NCI-H748 (cell line): ENCODE data around the gene SLC26A3.
"Not testable (repeated sequence)": the region's sequence is repeated elsewhere in the genome, so short reads cannot be mapped to it uniquely, and the experiment has no call there.

Source experiments
- DNase-seq: peaks from one replicate; lab custom pipeline; 2025; ENCODE audit not compliant: unreplicated experiment; lab: John Stamatoyannopoulos, UW

SLC26A3 gene

DNA sequence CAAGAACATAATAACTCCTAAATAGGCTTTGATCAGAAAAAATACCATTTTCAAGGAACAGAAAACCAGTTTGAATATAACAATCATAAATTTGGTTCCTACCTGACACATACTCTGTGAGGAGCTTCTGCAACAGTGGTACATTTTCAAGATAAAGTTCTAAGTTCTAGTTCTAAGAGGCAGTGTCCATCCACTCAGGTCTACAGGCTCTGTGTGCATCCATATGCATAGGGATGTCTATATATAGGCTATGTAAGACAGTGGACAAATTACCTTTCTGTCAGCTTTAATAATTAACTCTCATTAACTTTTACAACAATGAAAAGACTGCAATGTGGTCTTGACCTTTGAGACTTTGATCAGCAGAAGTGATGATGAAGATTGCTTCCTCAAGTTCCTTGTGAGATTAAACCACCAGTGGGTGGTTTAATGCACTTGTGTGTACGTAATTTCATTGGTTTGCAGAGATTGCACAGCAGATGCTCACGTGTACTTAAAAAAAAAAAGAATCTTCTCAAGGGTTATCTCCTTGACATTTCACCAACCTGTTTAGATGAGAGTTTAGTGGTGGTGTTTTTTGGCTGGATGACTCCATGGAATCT, at the start of gene SLC26A3:
TSS of gene SLC26A3 (minus strand) at position 215 of the 602 bp plus-strand sequence. CDS start 8,714 bp downstream, outside the sequence.
- DNase-seq: no peak

- DNase-seq: no peak
Observed at GRCh38 chr7:107850643-107851042, 47.6 kb upstream of the SLC26A3 start.

GRCh38 chr7:107850216-107850615, 47.2 kb upstream of the SLC26A3 start:
- DNase-seq: no peak

DNA sequence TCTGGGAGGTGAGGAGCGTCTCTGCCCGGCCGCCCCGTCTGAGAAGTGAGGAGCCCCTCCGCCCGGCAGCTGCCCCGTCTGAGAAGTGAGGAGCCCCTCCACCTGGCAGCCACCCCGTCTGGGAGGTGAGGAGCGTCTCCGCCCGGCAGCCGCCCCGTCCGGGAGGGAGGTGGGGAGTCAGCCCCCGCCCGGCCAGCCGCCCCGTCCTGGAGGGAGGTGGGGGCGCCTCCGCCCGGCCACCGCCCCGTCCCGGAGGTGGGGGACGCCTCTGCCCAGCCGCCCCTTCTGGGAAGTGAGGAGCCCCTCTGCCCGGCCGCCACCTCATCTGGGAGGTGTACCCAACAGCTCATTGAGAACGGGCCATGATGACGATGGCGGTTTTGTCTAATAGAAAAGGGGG, 45.2 kb upstream of the SLC26A3 start:
- DNase-seq: not testable (repeated sequence)

GRCh38 chr7:107847836-107848175, 44.8 kb upstream of the SLC26A3 start:
- not testable (repeated sequence) for DNase-seq

DNA sequence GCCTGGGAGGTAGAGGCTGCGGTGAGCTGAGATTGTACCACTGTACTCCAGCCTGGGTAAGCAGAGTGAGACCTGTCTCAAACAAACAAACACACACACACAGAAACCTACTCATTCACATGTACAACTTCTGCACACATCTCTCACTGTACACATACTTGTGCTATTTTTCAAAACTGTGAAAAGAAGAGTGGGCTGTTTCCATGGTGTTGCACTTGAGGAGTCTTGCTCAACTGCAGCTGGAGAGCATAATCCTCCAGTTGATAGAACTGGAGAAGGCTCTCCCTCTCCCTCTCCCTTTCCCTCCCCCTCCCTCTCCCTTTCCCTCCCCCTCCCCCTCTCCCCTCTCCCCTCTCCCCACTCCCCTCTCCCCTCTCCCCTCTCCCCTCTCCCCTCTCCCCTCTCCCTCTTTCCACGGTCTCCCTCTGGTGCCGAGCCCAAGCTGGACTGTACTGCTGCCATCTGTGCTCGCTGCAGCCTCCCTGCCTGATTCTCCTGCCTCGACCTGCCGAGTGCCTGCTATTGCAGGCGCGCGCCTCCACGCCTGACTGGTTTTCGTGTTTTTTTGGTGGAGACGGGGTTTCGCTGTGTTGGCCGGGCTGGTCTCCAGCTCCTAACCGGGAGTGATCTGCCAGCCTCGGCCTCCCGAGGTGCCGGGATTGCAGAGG, 44.3 kb upstream of the SLC26A3 start:
- DNase-seq: no peak

GRCh38 chr7:107846324-107846723, 43.3 kb upstream of the SLC26A3 start:
- no peak for DNase-seq

GRCh38 chr7:107843184-107843583, 40.2 kb upstream of the SLC26A3 start:
- no peak for DNase-seq

DNA sequence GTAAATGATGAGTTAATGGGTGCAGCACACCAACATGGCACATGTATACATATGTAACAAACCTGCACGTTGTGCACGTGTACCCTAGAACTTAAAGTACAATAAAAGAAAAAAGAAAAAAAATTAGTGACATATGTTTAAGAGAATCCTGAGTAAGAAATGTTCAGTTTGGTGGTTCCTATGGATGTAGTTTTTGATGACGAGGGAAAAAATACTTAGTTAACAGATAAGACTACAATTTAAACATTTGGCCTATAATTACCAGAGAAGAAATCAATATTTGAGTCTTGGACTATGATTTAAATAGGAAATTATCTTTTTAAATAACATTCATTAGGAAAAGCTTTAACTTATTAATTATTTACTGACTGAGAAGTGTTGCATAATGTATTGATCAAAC, 39.2 kb upstream of the SLC26A3 start:
- no peak for DNase-seq

DNA sequence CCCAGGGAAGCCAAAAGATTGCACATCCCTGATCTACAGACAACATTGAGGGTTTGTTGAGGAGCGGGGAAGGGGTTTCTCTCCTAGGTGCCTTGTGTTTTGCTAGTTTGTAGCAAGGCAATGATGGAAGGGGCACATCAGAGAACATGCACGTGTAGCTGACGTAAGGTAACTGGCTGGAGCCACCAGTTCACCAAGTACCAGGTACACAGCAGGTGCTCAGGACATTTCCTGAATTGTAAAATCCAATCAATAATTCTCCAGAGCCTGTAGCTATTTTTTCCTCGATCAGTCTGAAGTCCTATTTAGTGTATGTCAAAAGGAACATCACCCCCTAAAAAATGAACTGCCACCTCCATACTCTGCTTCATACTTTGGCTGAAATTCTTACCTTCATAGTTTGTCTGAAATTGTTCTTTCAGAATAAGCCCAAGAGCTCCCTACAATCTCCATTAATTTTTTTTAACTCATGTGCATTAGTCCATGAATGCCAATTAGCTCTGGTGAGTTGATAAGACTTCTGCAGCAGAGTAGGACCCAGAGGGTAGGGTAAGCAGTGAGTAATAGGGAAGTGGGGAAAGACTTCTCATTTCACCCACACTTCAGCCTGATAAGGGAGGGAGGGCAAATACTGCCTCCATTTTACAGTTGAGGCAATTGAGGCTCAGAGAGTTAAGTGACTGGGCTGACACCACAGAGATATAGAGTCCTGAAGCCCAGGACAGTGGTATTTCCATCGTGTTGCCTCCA, 36.0 kb upstream of the SLC26A3 start:
- no peak for DNase-seq

GRCh38 chr7:107838024-107838601, 35.1 kb upstream of the SLC26A3 start:
- no peak for DNase-seq

GRCh38 chr7:107837145-107837512, 34.1 kb upstream of the SLC26A3 start:
- DNase-seq: no peak

DNA sequence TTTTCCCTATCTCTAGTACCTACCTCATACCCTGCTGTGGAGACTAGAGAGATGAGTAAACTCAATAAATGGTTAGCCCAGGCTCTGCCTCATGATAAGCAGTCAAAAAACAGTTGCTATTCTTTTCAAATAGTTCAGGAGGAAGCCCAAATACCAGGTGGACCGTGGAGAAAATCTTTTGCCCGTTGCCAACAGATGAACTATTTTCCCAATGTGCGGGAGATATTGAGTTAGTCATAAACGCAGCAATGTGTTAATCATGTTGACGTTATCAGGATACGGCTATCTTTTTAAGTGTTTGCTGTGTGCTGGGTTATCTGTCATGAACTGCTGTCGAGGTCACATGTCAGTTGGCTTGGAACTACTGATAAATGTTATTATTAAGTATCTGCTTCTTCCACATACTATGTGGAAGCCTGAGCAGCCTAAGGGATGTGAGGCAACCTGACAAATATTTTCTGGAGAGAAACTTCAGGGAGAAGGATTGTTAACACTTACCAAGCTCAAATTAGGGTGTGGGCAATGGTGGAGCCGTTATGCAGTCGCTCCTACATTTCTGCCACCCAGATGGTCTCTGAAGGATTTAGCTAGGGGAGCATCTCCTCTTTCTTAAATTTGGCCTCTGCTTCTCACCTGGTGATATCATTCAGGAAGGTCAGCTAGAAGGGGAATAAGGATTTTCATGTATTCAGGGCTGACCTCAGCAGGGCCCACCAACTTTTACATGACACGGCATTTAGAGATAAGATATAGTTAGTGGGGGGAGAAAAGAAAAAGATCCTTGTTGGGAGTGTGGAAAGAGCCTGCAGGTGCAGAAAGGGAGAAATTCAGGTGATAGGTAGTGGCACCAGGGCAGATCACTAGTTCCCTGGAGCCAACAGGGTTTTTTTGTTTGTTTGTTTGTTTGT, 33.5 kb upstream of the SLC26A3 start:
- no peak for DNase-seq

GRCh38 chr7:107834401-107834800, 31.4 kb upstream of the SLC26A3 start:
- DNase-seq: no peak

DNA sequence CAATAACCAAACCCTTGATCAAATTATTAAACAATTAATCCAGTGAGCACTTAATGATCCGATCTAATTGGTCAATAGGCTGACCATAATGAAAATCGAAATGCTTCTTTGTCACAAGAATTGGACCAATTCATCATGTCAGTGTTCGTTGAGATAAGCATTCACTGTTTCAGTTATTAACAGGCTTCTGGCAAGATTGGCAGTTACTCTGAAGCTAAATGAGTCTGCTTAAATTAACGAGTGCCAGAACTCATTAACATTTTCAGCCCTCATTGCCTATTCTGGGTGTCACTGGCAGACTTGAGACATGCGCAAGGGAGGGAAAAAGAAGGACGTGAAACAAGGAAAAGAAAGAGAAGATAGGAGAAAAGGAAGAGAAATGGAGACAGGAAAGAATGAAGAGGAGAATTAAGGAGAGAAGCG, 30.7 kb upstream of the SLC26A3 start:
- no peak for DNase-seq

- no peak for DNase-seq
Observed at GRCh38 chr7:107830420-107830819, 27.4 kb upstream of the SLC26A3 start.

DNA sequence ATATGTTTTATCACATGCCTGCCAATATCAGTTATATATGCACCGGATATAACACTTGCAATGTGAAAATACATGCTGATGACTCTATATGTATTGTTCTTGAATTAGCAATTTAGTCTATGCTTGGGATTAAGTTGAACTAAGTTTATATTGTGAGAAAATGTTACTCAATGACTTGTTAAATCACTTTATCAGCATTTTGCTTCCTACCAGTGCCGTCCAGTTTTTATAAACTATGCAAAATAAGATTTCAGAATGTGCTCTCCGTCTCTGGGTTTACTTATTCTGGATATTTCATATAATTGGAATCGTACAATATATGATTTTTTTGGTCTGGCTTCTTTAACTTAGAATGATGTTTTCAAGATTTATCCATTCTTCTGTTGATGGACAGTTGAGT, 25.5 kb upstream of the SLC26A3 start:
- DNase-seq: no peak

DNA sequence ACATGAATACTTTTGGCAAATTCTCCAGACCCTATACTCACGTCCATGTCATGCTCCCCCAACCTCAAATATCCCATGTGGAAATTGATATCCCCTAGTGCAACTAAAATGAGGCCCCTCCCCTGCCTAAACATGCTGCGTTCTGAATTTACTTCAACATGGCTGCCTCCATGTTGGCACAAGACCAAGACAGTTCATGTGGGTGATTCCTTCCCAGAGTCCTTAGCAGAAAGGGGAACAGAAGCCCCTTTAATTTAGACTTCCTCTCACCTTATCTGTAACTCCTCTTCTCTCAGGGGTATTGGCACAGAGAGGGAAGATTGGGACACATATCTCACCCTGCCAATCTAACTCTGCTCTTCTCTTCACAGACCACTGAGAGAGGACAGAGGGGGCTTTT, 24.5 kb upstream of the SLC26A3 start:
- no peak for DNase-seq

DNA sequence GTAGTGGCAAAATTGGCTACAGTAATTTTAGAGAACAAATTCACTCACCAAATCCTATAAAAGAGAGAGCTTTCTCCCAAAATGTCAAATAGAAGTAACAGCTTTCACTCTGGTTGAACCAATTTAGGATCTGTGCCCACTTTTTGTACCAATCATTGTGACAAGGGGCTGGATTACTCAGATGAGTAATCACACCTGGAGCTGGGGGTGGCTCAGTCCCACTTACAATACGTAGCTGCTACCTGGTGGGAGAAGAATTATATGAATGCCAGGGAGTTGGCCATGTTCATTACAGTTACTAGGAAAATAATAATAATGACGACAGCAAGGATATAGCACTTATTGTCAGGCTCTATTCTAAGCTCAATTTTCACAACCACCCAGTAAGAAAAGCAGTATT, 23.4 kb upstream of the SLC26A3 start:
- no peak for DNase-seq

- no peak for DNase-seq
Observed at GRCh38 chr7:107824858-107825257, 21.8 kb upstream of the SLC26A3 start.

- DNase-seq: no peak
Observed at GRCh38 chr7:107818622-107819021, 15.6 kb upstream of the SLC26A3 start.
